Measurements from ENCODE around the gene IBSP. TPM values are rescaled to one million over a fixed set of nuclear protein-coding genes. Genes with fewer than 3 reads are reported as not detected.

Gene IBSP
- not detected in 2 replicates for total RNA-seq (2014; rRNA removed; shearing (Covaris generic))

- DNase-seq (ENCODE audit: low spot score) = no peak
Measured at GRCh38 chr4:87799301-87800113, at the start of gene IBSP. TSS of gene IBSP (plus strand) at chr4:87799554. CDS start at chr4:87802362, 2,808 bp downstream.

- no peak for DNase-seq (ENCODE audit: low spot score)
Measured at GRCh38 chr4:87749883-87750282, 49.5 kb upstream of the IBSP start.

- no peak for DNase-seq (ENCODE audit: low spot score)
Measured at GRCh38 chr4:87758270-87758669, 41.1 kb upstream of the IBSP start.

GRCh38 chr4:87762311-87762710 is 37.0 kb upstream of the IBSP start:
- no peak for DNase-seq (ENCODE audit: low spot score)

- no peak for DNase-seq (ENCODE audit: low spot score)
Measured at GRCh38 chr4:87781569-87781968, 17.8 kb upstream of the IBSP start.

- no peak for DNase-seq (ENCODE audit: low spot score)
Measured at GRCh38 chr4:87783781-87784180, 15.6 kb upstream of the IBSP start.

GRCh38 chr4:87785731-87786509 is 13.4 kb upstream of the IBSP start:
- DNase-seq (ENCODE audit: low spot score) = no peak

GRCh38 chr4:87802858-87803257 is 3.5 kb downstream of the IBSP start:
- no peak for DNase-seq (ENCODE audit: low spot score)

GRCh38 chr4:87803421-87803820 is 4.1 kb downstream of the IBSP start:
- DNase-seq (ENCODE audit: low spot score) = no peak

GRCh38 chr4:87804871-87805270 is 5.5 kb downstream of the IBSP start:
- DNase-seq (ENCODE audit: low spot score) = no peak

GRCh38 chr4:87805971-87806370 is 6.6 kb downstream of the IBSP start:
- DNase-seq (ENCODE audit: low spot score) = no peak

- DNase-seq (ENCODE audit: low spot score) = no peak
Measured at GRCh38 chr4:87806520-87806919, 7.2 kb downstream of the IBSP start.

GRCh38 chr4:87807402-87807801 is 8.0 kb downstream of the IBSP start:
- no peak for DNase-seq (ENCODE audit: low spot score)

GRCh38 chr4:87811977-87812376 is 12.6 kb downstream of the IBSP start:
- no peak for DNase-seq (ENCODE audit: low spot score)

- peak; percentile 80 for DNase-seq (ENCODE audit: low spot score)
Measured at GRCh38 chr4:87819281-87819919, 20.0 kb downstream of the IBSP start.

GRCh38 chr4:87823200-87823599 is 23.8 kb downstream of the IBSP start:
- no peak for DNase-seq (ENCODE audit: low spot score)

- DNase-seq (ENCODE audit: low spot score) = no peak
Measured at GRCh38 chr4:87823724-87824123, 24.4 kb downstream of the IBSP start.

- no peak for DNase-seq (ENCODE audit: low spot score)
Measured at GRCh38 chr4:87824352-87824751, 25.0 kb downstream of the IBSP start.

GRCh38 chr4:87832669-87833068 is 33.3 kb downstream of the IBSP start, which contains the start of gene MEPE:
TSS of gene MEPE (plus strand) at chr4:87832969. CDS start at chr4:87834715, 1,746 bp downstream.
- DNase-seq (ENCODE audit: low spot score) = no peak

GRCh38 chr4:87834401-87834800 is 35.0 kb downstream of the IBSP start:
- no peak for DNase-seq (ENCODE audit: low spot score)

GRCh38 chr4:87835197-87835596 is 35.8 kb downstream of the IBSP start:
- DNase-seq (ENCODE audit: low spot score) = no peak

- DNase-seq (ENCODE audit: low spot score) = no peak
Measured at GRCh38 chr4:87835743-87836142, 36.4 kb downstream of the IBSP start.
